Measurements from ENCODE around the gene MYO6.

The MYO6 gene

DNA sequence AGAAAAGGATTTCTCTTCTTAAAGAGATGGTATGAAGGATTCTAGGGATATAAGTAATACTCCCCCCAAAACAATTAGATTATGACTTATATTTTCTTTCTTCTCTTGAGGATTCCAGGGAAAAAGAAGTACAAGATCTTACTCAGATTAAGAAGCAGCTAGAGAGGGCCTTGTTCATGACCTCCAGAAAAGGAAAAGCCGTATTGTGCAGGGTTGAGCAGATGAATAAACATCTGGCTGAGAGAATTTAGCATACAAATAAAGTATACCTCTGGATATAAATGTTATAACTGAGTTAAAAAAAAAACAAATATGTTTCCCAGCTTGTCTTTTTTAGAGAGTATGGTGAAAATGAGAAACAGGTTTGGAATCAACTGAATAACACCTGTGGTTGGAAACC lies 11.3 kb downstream of the MYO6 start:
- DNase-seq (ENCODE audit: extremely low spot score), result no peak
- TF ChIP-seq, protein P1, sequence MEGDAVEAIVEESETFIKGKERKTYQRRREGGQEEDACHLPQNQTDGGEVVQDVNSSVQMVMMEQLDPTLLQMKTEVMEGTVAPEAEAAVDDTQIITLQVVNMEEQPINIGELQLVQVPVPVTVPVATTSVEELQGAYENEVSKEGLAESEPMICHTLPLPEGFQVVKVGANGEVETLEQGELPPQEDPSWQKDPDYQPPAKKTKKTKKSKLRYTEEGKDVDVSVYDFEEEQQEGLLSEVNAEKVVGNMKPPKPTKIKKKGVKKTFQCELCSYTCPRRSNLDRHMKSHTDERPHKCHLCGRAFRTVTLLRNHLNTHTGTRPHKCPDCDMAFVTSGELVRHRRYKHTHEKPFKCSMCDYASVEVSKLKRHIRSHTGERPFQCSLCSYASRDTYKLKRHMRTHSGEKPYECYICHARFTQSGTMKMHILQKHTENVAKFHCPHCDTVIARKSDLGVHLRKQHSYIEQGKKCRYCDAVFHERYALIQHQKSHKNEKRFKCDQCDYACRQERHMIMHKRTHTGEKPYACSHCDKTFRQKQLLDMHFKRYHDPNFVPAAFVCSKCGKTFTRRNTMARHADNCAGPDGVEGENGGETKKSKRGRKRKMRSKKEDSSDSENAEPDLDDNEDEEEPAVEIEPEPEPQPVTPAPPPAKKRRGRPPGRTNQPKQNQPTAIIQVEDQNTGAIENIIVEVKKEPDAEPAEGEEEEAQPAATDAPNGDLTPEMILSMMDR (IDR thresholded peaks at IDR 0.05; ENCODE audit: control extremely low read depth, extremely low read depth, low read depth, missing control alignments), result no peak
- ChIA-PET CTCF (no interaction called here), POLR2A (no interaction called here)

DNA sequence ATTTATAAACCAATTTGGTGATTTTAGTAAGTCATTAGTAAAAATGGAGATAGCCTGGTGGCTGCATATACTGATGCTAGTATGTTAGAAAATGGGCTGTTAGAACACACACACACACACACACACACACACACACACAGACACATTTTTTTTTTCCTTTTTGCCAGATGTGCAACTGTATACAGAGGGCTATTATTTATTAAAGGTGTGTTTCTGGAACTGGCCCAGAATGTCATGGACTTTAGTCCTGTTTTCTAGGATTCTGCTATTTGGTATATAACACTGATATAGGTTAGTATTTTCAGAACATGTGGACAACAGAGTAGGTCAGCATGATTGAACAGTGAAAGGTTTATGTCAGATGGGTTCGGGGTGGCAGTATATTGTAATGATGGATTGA lies 12.4 kb downstream of the MYO6 start:
- POLR2A ChIA-PET, result no interaction called here
- CTCF ChIA-PET, result no interaction called here
- no peak for DNase-seq (ENCODE audit: extremely low spot score)
- TF ChIP-seq, protein P1 (IDR thresholded peaks at IDR 0.05; ENCODE audit: control extremely low read depth, extremely low read depth, low read depth, missing control alignments), result no peak

DNA sequence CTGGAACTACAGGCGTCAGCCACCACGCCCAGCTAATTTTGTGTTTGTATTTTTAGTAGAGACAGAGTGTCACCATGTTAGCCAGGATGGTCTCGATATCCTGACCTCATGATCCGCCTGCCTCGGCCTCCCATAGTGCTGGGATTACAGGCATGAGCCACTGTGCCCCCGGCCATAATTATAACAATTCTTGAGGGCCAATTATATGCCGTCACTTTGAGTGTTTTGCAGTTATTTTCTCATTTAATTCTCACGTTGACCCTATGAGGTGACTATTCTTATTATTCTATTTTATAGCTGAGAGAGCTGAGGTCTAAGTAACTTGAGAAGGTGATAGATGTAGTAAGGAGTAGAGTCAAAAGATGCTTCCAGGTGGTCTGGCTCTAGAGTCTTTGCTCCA lies 13.0 kb downstream of the MYO6 start:
- ChIA-PET CTCF (interaction anchor here (1.0 kb wide), 1 partner anchor 9 kb away, joined by 4 read pairs; no protein-coding TSS in a partner anchor), POLR2A (no interaction called here)
- TF ChIP-seq, protein P1 (IDR thresholded peaks at IDR 0.05; ENCODE audit: control extremely low read depth, extremely low read depth, low read depth, missing control alignments), result no peak
- DNase-seq (ENCODE audit: extremely low spot score), result no peak

DNA sequence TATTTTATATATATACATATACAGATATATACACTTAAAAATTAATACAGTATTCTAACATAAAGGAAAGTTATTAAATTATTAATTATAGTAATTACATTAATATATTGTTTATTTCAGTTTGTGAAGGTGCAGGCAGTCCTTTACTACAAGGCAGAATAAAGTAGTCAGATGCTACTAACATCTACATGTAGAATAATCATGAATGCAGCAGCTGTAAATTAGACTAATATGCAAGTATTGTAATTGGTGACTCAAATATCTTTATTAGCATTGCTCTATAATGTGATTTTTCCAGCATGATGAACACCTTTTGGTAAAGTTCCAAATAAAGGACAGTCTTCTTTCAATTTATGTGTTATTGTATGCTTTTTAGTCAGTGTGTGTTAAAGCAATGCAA lies 17.3 kb downstream of the MYO6 start:
- DNase-seq (ENCODE audit: extremely low spot score), result no peak
- CTCF ChIA-PET, result no interaction called here
- TF ChIP-seq, protein P1 (IDR thresholded peaks at IDR 0.05; ENCODE audit: control extremely low read depth, extremely low read depth, low read depth, missing control alignments), result no peak
- POLR2A ChIA-PET, result no interaction called here

DNA sequence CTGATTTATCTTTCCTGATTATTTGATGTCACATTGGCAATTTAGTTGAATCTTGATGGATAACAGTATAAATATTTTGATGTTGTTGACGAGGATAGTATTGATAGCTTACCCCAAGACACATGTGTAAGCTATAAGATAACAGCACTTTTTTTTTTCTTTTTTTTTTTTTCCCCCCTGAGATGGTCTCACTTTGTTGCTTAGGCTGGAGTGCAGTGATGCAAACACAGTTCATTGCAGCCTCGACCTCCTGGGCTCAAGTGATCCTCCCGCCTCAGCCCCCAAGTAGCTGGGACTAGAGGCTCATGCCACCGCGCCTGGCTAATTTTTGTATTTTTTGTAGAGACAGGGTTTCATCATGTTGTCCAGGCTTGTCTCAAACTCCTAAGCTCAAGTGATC lies 21.8 kb downstream of the MYO6 start:
- no peak for DNase-seq (ENCODE audit: extremely low spot score)
- POLR2A ChIA-PET, result no interaction called here
- TF ChIP-seq, protein P1 (IDR thresholded peaks at IDR 0.05; ENCODE audit: control extremely low read depth, extremely low read depth, low read depth, missing control alignments), result no peak
- CTCF ChIA-PET, result interaction anchor here (1.3 kb wide), 2 partner anchors 13 to 21 kb away, joined by 3 to 4 read pairs; no protein-coding TSS in a partner anchor

DNA sequence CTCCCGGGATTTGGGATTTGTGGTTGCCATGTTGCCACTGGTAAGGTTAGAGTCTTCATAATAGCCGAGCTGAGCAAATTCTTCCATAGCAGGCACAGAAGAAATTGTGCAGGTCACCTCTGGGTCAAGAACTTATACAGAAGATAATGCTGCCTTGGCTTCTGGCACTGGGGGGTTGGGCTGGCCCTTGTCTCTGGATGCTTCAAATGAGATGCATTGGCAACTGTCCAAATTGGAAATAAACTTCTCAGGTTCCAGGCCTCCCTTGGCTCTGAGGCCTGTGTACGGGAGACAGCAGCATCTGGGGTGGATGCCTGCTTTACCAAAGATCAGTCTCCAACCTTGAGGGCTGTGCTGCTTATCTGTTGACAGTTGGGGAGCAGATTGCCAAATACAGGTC lies 26.2 kb downstream of the MYO6 start:
- ChIA-PET CTCF (no interaction called here), POLR2A (no interaction called here)
- DNase-seq (ENCODE audit: extremely low spot score), result no peak
- TF ChIP-seq, protein P1 (IDR thresholded peaks at IDR 0.05; ENCODE audit: control extremely low read depth, extremely low read depth, low read depth, missing control alignments), result no peak

DNA sequence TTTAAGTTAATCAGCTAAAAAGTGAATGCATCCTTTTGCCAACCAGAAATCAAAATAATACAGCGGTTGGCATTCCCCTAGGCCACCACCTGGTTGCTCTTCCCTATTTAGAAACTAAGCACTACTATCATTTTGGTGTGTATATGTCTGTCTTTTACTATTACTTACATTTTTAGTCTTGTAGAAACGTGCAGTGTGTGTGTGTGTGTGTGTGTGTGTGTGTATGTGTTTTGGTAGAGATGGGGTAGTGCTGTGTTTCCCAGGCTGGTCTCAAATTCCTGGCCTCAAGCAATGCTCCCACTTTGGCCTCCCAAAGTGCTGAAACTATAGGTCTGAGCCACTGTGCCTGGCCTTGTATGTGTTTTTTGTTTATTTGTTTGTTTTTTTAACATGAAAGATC lies 27.4 kb downstream of the MYO6 start:
- TF ChIP-seq, protein P1 (IDR thresholded peaks at IDR 0.05; ENCODE audit: control extremely low read depth, extremely low read depth, low read depth, missing control alignments), result no peak
- ChIA-PET CTCF (interaction anchor here (1.2 kb wide), 1 partner anchor 9 kb away, joined by 4 read pairs; no protein-coding TSS in a partner anchor), POLR2A (no interaction called here)
- no peak for DNase-seq (ENCODE audit: extremely low spot score)
